IPS DF 6.9 (cell line): ENCODE measurements around the gene RERE.

ENCODE experiments used
- DNase-seq: peaks from one replicate; pipeline ENCODE4 v3.0.0-alpha.2; 2013; ENCODE audit warnings: low read depth, low spot score
- H3K27ac ChIP-seq: one replicate; pipeline ENCODE4 v1.5.1; 2013; ENCODE audit warnings: low read length, control low read depth
- H3K27me3 ChIP-seq: 2 replicates; pipeline ENCODE4 v1.6.1; 2013; ENCODE audit warnings: mild to moderate bottlenecking, low read length; ENCODE audit not compliant: control insufficient read depth, insufficient read depth
- H3K36me3 ChIP-seq: 2 replicates; pipeline ENCODE4 v1.6.1; 2013; ENCODE audit warnings: low read length; ENCODE audit not compliant: control insufficient read depth, insufficient read depth
- H3K4me1 ChIP-seq: 2 replicates; pipeline ENCODE4 v1.6.1; 2013; ENCODE audit warnings: low read length; ENCODE audit not compliant: control insufficient read depth, insufficient read depth
- H3K4me3 ChIP-seq: 2 replicates; pipeline ENCODE4 v1.5.1; 2013; ENCODE audit warnings: mild to moderate bottlenecking, low read length
- H3K9me3 ChIP-seq: 2 replicates; pipeline ENCODE4 v1.6.1; 2013; ENCODE audit warnings: low read length, inconsistent platforms; ENCODE audit not compliant: control insufficient read depth, insufficient read depth
- WGBS: extraction: QIAGEN DNeasy Blood & Tissue Kit; methylation state at CpG from one replicate; pipeline ENCODE4 v1.1.7; 2013; ENCODE audit warnings: mixed read lengths, missing lambda C conversion rate; ENCODE audit not compliant: insufficient read length, insufficient coverage; 5-methylcytosine and 5-hydroxymethylcytosine counted together

The RERE gene

DNA sequence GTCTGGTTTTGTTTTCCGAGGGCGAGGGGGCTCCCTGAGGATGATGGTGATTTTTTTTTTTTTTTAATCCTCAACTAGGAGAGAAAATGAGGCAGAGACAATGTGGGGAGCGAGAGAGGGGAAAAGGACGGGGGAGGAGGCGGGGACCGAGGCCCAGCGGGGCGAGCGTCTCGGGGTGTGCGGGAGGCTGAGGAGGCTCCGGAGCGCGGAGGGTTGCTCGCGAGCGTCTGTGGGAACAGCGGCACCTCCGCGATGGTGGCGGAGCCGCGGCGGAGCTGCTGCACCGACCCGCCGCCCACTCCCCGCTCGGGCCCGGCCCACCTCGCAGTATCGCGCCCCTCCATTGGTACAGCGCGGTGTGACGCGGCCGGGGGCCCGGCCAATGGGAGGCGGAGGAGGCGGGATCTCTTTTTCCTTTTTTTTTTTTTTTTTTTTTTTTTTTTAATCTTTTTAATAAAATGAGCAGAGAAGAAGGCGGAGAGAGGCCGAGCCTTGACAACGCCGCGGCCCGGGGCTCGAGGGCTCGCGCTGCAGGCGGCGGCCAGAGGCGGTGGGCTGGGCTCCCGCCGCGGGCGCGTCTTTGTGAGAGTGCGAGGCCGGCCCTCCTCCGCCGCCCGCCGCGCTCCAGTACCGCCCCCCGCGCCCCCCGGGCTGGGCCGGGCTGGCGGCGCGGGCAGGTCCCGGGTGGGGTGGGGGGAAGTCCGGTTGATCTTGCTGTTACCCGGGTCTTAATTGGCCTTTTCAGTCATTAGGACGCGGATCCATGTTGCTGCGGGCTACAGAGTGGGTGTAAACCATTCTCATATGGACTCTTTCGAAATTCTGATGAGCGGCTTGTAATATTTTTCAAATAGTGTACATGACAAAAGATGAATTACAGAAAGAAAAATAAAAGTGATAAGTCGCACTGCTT, at the start of gene RERE:
RERE (minus strand) TSS at position 229 of the 913 bp plus-strand sequence.
- no peak for DNase-seq
- H3K9me3 ChIP-seq, result no peaks in the 10 kb centered on the region
- no CpG with 5 or more reads among the region's 82 CpGs for WGBS
- H3K36me3 ChIP-seq, result no peaks in the 10 kb centered on the region
- no peaks in the 10 kb centered on the region for H3K27me3 ChIP-seq
- H3K4me3 ChIP-seq, result peak within 1 kb of the TSS; percentile 81
- H3K27ac ChIP-seq, result no peak within 1 kb of the TSS
- peaks cover 1% of the 10 kb centered on the region; the same call in 1 of the 2 replicates for H3K4me1 ChIP-seq

DNA sequence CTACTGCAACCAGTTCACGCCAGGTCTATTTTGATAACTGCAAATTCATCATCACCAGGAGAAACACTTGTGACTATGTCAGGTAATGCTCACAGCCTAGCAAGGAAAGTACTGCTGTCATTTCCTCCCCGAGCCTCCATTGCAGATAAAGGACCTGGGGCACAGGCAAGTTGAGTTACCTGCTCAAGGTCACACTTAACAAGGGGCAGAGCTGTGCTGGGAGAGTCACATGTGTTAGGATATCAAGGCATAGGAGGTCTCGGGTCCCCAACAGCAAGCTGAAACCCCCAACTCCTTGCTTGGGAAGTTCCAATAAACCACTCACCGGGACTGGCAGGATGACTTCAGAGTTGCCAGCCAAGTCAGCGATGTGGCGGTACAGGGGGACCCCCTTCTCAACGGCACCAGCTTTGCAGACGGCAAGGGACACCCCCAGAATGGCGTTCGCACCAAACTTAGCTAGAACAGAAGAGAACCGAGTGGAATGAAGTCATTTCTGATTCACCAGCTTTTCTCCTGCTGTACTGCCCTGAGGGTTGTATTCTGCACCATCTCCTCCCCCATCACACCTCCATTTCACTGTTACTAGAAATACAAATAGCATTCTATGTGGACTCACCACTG, 49.5 kb upstream of the RERE start:
- Histone ChIP-seq H3K4me3 (no peak overlapping the region), H3K36me3 (peaks cover 80% of the 10 kb centered on the region), H3K9me3 (no peaks in the 10 kb centered on the region), H3K4me1 (no peaks in the 10 kb centered on the region; the same call in 1 of the 2 replicates), H3K27me3 (no peaks in the 10 kb centered on the region), H3K27ac (no peak overlapping the region)
- DNase-seq, result no peak
- WGBS, result no CpG with 5 or more reads among the region's 11 CpGs

DNA sequence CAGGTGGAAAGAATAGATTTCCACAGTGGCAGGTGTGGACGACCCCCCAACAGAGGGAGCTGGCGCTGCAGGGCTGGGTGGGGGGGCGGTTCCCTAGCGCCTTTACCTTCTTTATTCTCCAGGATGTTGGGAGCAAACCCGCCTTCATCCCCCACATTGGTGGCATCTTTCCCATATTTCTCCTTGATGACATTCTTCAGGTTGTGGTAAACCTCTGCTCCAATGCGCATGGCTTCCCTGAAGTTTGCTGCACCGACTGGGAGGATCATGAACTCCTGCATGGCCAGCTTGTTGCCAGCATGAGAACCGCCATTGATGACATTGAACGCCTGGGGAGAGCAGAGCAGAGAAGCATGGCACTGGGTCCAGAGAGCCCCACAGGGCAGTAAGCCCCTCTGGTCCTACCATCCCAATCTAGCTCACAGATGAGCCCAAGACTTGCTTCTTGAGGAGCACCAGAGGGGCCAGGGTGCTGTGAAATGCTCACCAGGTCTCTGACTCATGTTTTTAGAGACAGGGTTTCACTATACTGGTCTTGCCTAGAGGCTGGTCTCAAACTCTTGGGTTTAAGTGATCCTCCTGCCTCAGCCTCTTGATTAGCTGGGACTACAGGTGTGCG, 48.8 kb upstream of the RERE start:
- no CpG with 5 or more reads among the region's 10 CpGs for WGBS
- Histone ChIP-seq H3K27me3 (no peaks in the 10 kb centered on the region), H3K36me3 (peaks cover 77% of the 10 kb centered on the region), H3K9me3 (no peaks in the 10 kb centered on the region), H3K27ac (no peak overlapping the region), H3K4me3 (no peak overlapping the region), H3K4me1 (no peaks in the 10 kb centered on the region; the same call in 1 of the 2 replicates)
- no peak for DNase-seq

DNA sequence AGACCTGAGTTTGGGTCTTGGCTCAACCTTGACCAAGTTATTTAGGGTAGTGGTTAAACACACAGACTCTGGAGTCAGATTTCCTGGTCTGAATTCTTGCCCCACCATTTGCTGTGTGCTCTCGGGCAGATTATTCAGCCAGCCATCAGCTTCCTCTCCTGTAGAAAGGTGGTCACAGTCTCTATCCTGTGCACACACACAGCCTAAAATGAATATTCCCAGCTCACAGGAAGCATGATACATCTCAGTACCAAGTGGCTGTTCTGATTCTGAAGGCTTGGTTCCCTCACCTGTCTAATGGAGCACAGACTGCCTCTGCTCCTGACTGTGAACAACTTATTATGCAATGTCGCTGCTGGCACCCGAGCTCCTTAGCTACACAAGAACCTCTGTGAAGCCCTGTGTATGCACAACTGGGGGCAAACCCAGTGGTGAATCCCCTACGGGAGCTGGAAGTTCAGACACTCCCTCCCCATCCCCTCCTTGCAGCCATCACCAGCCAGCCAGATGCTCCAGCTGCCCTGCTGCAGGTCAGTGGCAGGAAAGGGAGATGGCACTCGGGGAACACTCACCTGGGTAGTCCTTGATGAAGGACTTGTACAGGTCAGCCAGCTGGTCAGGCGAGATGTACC, 47.4 kb upstream of the RERE start:
- Histone ChIP-seq H3K4me1 (no peaks in the 10 kb centered on the region; the same call in 1 of the 2 replicates), H3K27me3 (no peaks in the 10 kb centered on the region), H3K27ac (no peak overlapping the region), H3K36me3 (peaks cover 78% of the 10 kb centered on the region), H3K4me3 (no peak overlapping the region), H3K9me3 (no peaks in the 10 kb centered on the region)
- no peak for DNase-seq
- WGBS, result no CpG with 5 or more reads among the region's 6 CpGs

DNA sequence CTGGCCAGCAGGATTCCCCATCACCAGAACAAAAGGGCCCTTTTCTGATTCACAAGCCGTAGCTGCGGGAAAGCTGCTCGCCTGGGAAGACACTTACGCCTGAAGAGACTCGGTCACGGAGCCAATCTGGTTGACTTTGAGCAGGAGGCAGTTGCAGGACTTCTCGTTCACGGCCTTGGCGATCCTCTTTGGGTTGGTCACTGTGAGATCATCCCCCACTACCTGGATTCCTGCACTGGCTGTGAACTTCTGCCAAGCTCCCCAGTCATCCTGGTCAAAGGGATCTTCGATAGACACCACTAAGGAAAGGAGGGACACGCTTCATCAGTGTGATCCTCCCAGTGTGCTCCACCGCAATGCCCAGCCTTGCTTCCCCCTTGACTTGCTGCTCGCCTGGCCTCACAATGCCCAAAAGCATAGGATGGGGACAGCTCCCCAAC, 46.4 kb upstream of the RERE start:
- WGBS, result no CpG with 5 or more reads among the region's 13 CpGs

DNA sequence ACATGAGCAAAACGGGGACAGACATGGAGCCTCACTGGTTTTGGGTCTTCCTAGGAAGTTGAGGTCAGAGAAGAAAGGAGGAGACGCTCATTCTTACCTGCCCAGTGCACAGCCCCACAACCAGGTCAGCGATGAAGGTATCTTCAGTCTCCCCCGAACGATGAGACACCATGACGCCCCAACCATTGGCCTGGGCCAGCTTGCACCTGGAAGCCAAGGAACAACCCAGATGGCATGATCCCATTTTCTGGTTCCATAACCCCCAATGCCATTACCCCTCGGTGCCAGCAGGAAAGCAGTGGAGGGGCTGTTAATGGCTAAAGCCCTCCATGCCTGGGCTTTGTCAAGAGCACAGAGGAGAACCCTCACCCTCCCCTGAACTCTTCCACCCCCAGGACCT, 45.7 kb upstream of the RERE start:
- H3K4me1 ChIP-seq, result no peaks in the 10 kb centered on the region; the same call in 1 of the 2 replicates
- peaks cover 80% of the 10 kb centered on the region for H3K36me3 ChIP-seq
- no peaks in the 10 kb centered on the region for H3K27me3 ChIP-seq
- H3K9me3 ChIP-seq, result no peaks in the 10 kb centered on the region
- no peak overlapping the region for H3K27ac ChIP-seq
- WGBS, result no CpG with 5 or more reads among the region's 7 CpGs
- H3K4me3 ChIP-seq, result no peak overlapping the region
- no peak for DNase-seq

More for the DNA sequence above, 46.4 kb upstream of the RERE start:
- H3K4me1 ChIP-seq, result no peaks in the 10 kb centered on the region; the same call in 1 of the 2 replicates
- H3K27me3 ChIP-seq, result no peaks in the 10 kb centered on the region
- H3K4me3 ChIP-seq, result no peak overlapping the region
- no peak for DNase-seq
- H3K9me3 ChIP-seq, result no peaks in the 10 kb centered on the region
- H3K27ac ChIP-seq, result no peak overlapping the region
- H3K36me3 ChIP-seq, result peaks cover 79% of the 10 kb centered on the region

DNA sequence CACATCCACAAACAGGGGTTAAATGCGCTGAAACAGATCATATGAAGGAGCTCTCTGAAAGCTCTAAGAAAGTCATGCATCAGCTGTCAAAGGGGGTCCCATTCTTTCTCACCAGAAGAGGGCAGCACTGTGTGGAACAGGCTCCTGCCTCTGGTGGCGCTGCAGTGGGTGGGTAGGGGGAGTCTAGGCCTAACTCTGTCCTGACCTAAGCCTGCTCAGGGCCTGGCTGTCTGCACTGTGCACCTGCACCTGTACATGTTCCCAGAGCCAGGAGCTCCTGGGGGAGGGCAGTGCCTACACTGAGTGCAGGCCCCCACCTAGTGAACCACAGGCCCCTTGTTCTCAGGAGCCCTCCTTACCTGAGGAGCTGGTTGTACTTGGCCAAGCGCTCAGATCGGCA, 45.1 kb upstream of the RERE start:
- Histone ChIP-seq H3K27ac (no peak overlapping the region), H3K9me3 (no peaks in the 10 kb centered on the region), H3K36me3 (peaks cover 76% of the 10 kb centered on the region), H3K4me1 (no peaks in the 10 kb centered on the region; the same call in 1 of the 2 replicates), H3K27me3 (no peaks in the 10 kb centered on the region), H3K4me3 (no peak overlapping the region)
- no CpG with 5 or more reads among the region's 4 CpGs for WGBS
- no peak for DNase-seq

DNA sequence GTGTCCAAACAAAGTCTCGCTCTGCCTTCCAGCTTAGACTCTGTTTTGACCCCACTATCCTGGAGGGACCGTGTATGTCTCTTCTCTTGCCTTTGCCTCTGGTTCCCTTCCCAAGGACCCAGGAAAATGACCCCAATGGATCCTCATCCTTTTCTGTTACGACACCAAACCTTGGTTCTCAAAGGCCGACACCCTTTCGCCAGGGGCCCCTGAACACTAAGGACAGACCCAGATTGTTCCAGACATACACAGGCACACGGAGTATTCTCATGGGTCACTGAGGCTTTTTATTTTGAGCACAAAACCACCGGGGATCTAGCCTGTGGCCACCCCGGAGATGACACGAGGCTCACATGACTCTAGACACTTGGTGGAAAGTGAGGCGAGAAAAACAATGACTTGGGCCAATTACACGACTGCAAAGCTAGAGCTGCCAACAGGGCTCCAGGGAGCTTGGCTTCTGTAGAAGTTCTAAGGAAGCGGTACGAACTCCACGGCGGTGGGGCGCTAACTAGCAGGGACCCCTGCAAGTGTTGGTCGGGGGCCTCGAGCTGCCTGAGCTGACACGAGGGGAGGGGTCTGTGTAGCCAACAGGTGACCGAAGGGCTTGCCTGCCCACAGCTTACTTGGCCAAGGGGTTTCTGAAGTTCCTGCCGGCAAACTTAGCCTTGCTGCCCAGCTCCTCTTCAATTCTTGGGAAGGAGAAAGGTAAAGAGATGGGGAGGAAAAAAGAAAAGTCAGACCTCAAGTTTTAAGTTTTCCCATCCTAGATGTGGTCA, 43.5 kb upstream of the RERE start:
- Histone ChIP-seq H3K27ac (no peak overlapping the region), H3K4me3 (no peak overlapping the region), H3K4me1 (no peaks in the 10 kb centered on the region; the same call in 1 of the 2 replicates), H3K36me3 (peaks cover 64% of the 10 kb centered on the region), H3K9me3 (no peaks in the 10 kb centered on the region), H3K27me3 (no peaks in the 10 kb centered on the region)
- DNase-seq, result no peak
- WGBS, result no CpG with 5 or more reads among the region's 21 CpGs

DNA sequence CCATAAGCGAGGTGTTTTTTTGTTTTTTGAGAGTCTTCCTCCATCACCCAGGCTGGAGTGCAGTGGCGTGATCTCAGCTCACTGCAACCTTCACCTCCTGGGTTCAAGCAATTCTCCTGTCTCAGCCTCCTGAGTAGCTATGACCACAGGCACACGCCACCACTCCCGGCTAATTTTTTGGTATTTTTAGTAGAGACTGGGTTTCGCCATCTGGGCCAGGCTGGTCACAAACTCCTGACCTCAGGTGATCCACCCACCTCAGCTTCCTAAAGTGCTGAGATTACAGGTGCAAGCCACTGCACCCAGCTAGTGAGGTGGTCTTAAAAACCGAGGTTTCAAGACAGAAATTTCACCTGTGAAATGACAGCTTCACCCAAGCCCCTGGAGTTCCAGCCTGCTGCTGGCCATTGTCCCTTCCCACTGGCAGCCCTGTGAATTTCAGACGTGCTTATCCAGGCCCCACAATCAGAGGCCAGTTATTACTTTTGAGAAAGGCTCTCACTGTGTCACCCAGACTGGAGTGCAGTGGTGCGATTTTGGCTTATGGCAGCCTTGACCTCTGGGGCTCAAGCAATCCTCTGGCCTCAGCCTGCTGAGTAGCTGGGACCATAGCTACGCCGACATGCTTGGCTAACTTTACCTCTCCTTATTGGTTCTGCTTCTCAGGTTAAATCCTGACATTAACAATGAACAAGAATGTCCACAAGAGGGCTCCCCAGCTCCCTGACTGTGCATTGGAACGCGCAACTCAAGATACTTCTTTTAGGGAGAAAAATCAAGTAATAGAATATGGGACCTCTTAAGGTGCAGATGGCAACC, 41.7 kb upstream of the RERE start:
- Histone ChIP-seq H3K36me3 (peaks cover 46% of the 10 kb centered on the region), H3K4me3 (no peak overlapping the region), H3K4me1 (no peaks in the 10 kb centered on the region), H3K27ac (no peak overlapping the region), H3K27me3 (no peaks in the 10 kb centered on the region), H3K9me3 (no peaks in the 10 kb centered on the region)
- WGBS, result no CpG with 5 or more reads among the region's 12 CpGs
- DNase-seq, result no peak
